Measurements from ENCODE around the gene TBC1D22B.
"Not testable (repeated sequence)": the region's sequence is repeated elsewhere in the genome, so short reads cannot be mapped to it uniquely, and the experiment has no call there.

The TBC1D22B gene

DNA sequence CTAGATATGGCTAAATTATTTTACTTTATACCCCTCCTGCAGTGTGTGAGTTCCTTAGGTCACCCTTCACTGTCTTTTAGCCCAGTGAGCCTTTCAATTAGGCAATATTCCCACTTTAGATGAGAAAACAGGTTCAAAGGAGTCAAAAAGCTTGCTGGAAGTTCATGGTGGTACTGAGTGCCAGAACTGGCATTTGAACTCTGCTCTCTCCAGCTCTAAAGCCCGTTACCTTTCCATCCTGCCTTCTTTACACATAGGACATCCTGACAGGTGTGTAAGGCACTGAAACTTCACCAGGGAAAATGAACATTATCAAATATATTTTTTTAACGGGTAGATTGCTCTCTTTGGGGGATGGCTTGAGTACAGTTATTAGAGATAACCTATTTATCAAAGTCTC, 11.5 kb downstream of the TBC1D22B start:
- DNase-seq = no peak

- no peak for DNase-seq
Observed at GRCh38 chr6:37272834-37273566, 15.4 kb downstream of the TBC1D22B start.

- no peak for DNase-seq
Observed at GRCh38 chr6:37273690-37274089, 16.1 kb downstream of the TBC1D22B start.

- no peak for DNase-seq
Observed at GRCh38 chr6:37275350-37275749, 17.8 kb downstream of the TBC1D22B start.

DNA sequence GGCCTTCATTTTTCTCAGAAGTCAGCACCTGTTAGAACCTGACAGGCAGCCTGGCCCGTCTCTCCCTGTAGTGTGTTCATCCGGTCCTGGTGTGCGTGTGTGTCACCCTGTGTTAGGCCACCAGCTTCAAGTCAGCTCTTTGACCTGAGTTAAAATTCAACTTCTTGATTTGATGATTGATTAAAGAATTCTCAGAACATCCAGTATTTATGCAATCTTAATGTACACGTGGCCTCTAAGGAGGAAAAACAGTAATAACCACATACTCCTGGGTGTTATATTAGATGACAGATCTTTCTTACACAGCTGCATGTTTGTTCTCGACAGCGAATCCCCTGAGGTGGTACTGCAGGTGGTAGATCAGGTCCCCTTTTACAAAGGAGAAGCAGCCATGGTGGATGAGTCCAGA, 19.4 kb downstream of the TBC1D22B start:
- DNase-seq = no peak

- peak; percentile 63 to 83 for DNase-seq
Observed at GRCh38 chr6:37279366-37280134, 22.0 kb downstream of the TBC1D22B start.

GRCh38 chr6:37280162-37280887, 22.8 kb downstream of the TBC1D22B start:
- DNase-seq = no peak

DNA sequence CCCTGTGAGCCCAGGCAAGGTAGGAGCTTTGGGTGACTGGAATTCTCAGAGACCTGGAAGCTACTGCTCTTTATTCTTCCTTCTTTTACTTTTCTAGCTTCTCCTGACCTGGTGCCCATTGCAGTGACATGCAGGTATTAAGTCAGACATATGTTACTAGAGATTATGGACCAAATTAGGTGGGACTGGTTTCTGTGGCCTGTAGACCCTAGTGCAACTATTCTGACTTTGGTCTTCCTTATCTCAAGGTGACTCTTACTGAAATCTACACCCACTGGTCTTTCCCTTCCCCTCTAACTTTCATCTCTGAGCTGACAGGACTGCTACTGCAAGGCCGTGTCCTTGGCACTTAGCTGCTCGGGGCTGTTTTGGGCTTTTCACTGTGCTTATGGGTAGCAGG, 24.8 kb downstream of the TBC1D22B start:
- no peak for DNase-seq

- no peak for DNase-seq
Observed at GRCh38 chr6:37283268-37283667, 25.7 kb downstream of the TBC1D22B start.

GRCh38 chr6:37283671-37284151, 26.1 kb downstream of the TBC1D22B start:
- no peak for DNase-seq

GRCh38 chr6:37284781-37285180, 27.2 kb downstream of the TBC1D22B start:
- DNase-seq = no peak

DNA sequence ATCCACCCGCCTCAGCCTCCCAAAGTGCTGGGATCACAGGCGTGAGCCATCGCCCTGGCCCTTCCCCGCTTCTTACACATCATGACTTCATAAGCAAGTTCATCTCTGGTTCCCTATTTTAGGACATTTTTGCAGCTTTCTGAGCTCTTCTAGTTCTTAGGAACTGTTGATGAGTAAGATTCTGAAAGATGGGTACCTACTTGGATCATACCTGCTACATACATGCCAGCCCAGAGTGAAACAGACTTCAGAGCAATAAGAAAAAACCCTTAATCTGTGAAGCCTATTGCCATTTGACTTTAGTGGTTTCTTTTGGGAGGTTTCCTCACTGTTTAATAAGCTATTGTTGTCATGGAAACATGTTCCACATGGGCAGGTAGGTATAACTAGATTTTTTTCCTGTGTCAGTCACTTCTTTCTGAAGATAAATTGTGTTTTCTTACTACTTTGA, 28.3 kb downstream of the TBC1D22B start:
- DNase-seq = no peak

DNA sequence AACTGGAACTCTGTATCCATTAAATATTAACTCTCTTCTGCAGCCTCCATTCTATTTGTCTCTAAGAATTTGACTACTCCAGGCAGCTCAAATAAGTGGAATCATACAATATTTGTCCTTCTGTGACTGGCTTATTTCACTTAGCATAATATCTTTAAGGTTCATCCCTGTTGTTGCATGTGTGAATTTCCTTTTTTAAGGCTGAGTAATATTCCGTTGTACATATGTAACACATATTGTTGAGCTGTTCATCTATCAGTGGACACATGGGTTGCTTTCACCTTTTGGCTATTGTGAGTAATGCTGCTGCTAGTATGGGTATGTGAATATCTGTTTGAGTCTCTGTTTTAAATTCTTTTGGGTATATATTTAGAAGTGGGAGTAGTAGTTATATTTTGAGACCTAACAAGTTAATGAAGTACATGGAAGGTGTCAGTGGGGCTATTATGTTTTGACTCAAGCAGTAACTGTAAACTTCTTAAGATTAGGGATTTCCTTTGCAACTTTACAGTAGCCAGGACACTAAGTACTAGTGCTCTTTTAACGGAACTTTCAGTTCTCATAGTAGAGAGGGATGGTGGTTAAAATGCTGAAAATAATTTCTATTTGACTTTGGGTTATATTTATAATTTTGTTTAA, 30.1 kb downstream of the TBC1D22B start:
- no peak for DNase-seq

- DNase-seq = no peak
Observed at GRCh38 chr6:37288247-37288646, 30.7 kb downstream of the TBC1D22B start.

- DNase-seq = no peak
Observed at GRCh38 chr6:37289931-37290330, 32.4 kb downstream of the TBC1D22B start.

GRCh38 chr6:37293426-37293825, 35.9 kb downstream of the TBC1D22B start:
- DNase-seq = no peak

- not testable (repeated sequence) for DNase-seq
Observed at GRCh38 chr6:37297637-37298036, 40.1 kb downstream of the TBC1D22B start.

GRCh38 chr6:37298958-37299357, 41.4 kb downstream of the TBC1D22B start:
- DNase-seq = no peak

DNA sequence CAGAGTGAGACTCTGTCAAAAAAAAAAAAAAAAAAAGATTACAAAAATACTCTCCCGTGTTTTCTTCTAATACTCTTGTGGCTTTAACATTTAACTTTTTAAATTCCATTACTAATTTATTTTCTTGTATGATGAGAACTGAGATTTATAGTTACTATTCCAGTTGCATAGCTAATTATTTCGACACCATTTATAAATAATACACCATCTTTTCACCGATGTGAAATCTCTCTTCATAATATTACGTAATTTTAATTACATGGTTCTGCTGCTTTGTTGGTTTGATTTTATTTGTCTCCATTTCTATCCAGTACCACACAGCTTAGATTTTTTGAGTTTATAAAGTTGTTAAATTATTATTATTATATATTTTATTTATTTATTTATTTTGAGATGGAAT, 42.4 kb downstream of the TBC1D22B start:
- no peak for DNase-seq

GRCh38 chr6:37302086-37302686, 44.6 kb downstream of the TBC1D22B start:
- peak in 1 of 2 donors; percentile 24 for DNase-seq

- DNase-seq = no peak
Observed at GRCh38 chr6:37303091-37303660, 45.6 kb downstream of the TBC1D22B start.

All from inflammatory macrophage (primary cell).